Caco-2 (cell line): ENCODE measurements around the gene NELL2. TPM values are rescaled to one million over a fixed set of nuclear protein-coding genes. Genes with fewer than 3 reads are reported as not detected.

ENCODE experiments used
- BruUV-seq: library from RNA; stranded (reverse); fragments of 400-500 nt; replicated peaks from 2 replicates; lab custom pipeline; 2021; lab: Mats Ljungman, UMichigan
- CTCF ChIA-PET: fragments of 300-600 bp; sonication (Branson Sonifier 250); formaldehyde crosslinking; loops from one replicate; lab custom pipeline; 2022; ENCODE audit warnings: antibody characterized with exemption; lab: Charles Lee
- POLR2A ChIA-PET: fragments of 300-600 bp; sonication (Branson Sonifier 250); formaldehyde crosslinking; loops from one replicate; lab custom pipeline; 2022; ENCODE audit warnings: antibody characterized with exemption; lab: Charles Lee
- DNase-seq, 2 experiments: peaks; one replicate each; pipeline versions ENCODE4 v3.0.0 to v3.0.0-alpha.2; 2020 to 2022
- H3K27me3 ChIP-seq: replicated peaks from 2 replicates; pipeline ENCODE4 v1.6.0; 2011; ENCODE audit warnings: low read length; ENCODE audit not compliant: control insufficient read depth, insufficient read depth
- H3K36me3 ChIP-seq: 2 replicates; pipeline ENCODE4 v1.5.1; 2011; ENCODE audit warnings: low read length; ENCODE audit not compliant: control insufficient read depth, insufficient read depth
- H3K4me1 ChIP-seq: fragments of 250-450 bp; sonication (Bioruptor Pico); 2 replicates; pipeline ENCODE4 v1.5.1; 2020; ENCODE audit warnings: mild to moderate bottlenecking
- H3K4me3 ChIP-seq: 2 replicates; pipeline ENCODE4 v1.5.1; 2011; ENCODE audit warnings: low read depth, mild to moderate bottlenecking, control low read depth, low read length
- H3K9me3 ChIP-seq: fragments of 250-450 bp; sonication (Bioruptor Pico); 2 replicates; pipeline ENCODE4 v1.5.1; 2020; ENCODE audit warnings: mild to moderate bottlenecking, moderate library complexity
- H3K27ac Mint-ChIP-seq: one replicate; pipeline ENCODE4 v1.8.0; 2022; ENCODE audit warnings: mixed read lengths; ENCODE audit not compliant: unreplicated experiment
- H3K27me3 Mint-ChIP-seq: one replicate; pipeline ENCODE4 v1.8.0; 2022; ENCODE audit warnings: mixed read lengths; ENCODE audit not compliant: insufficient read depth, unreplicated experiment
- H3K36me3 Mint-ChIP-seq: one replicate; pipeline ENCODE4 v1.8.0; 2022; ENCODE audit warnings: mild to moderate bottlenecking, mixed read lengths; ENCODE audit not compliant: insufficient read depth, unreplicated experiment
- H3K4me1 Mint-ChIP-seq: one replicate; pipeline ENCODE4 v1.8.0; 2022; ENCODE audit warnings: low read depth, mixed read lengths; ENCODE audit not compliant: unreplicated experiment
- H3K4me3 Mint-ChIP-seq: one replicate; pipeline ENCODE4 v1.8.0; 2022; ENCODE audit warnings: mild to moderate bottlenecking, moderate library complexity, mixed read lengths; ENCODE audit not compliant: unreplicated experiment
- H3K9me3 Mint-ChIP-seq: one replicate; pipeline ENCODE4 v1.8.0; 2022; ENCODE audit warnings: mixed read lengths; ENCODE audit not compliant: unreplicated experiment
- intact Hi-C: fragments of 100-400 bp; cut with micrococcal nuclease; formaldehyde crosslinking; loops from one replicate; pipeline ENCODE4 v1.10.0; 2022; ENCODE audit not compliant: unreplicated experiment
- total RNA-seq: library from RNA; stranded (reverse); gene quantifications from 2 replicates; pipeline ENCODE4 v1.2.3, GENCODE V29; 2022
- TF ChIP-seq, protein P1 (sequence below), 2 experiments: fragments of 200-600 bp in 1 of 2; IDR thresholded peaks; 1 replicate in 1 of 2; 2 replicates in 1 of 2; pipeline versions ENCODE4 v1.5.1 to v1.8.0; 2011 to 2022; ENCODE audit warnings: antibody characterized with exemption in 1 of 2, control low read depth in 1 of 2, inconsistent platforms in 1 of 2, low read depth in 1 of 2, low read length in 1 of 2, mild to moderate bottlenecking in 1 of 2, moderate library complexity in 1 of 2; ENCODE audit not compliant: insufficient read depth in 1 of 2, severe bottlenecking in 1 of 2, unreplicated experiment in 1 of 2

The NELL2 gene
- total RNA-seq, 1 experiment from 2014 or later: 0.70 TPM

GRCh38 chr12:44649693-44650092, 226.4 kb downstream of the NELL2 start:
- DNase-seq: no peak
- Mint-ChIP-seq H3K36me3 (no peaks in the 10 kb centered on the region), H3K27me3 (peaks cover 6% of the 10 kb centered on the region), H3K27ac (no peak overlapping the region), H3K9me3 (no peaks in the 10 kb centered on the region), H3K4me3 (no peak overlapping the region), H3K4me1 (peaks cover 7% of the 10 kb centered on the region)
- CTCF ChIA-PET: no interaction called here
- Histone ChIP-seq H3K9me3 (no peaks in the 10 kb centered on the region), H3K36me3 (no peaks in the 10 kb centered on the region), H3K27me3 (peaks cover 2% of the 10 kb centered on the region; the same call in 1 of the 2 replicates), H3K4me3 (no peak overlapping the region), H3K4me1 (no peaks in the 10 kb centered on the region)
- POLR2A ChIA-PET: no interaction called here
- intact Hi-C loops: no loop called here
- TF ChIP-seq, protein P1, sequence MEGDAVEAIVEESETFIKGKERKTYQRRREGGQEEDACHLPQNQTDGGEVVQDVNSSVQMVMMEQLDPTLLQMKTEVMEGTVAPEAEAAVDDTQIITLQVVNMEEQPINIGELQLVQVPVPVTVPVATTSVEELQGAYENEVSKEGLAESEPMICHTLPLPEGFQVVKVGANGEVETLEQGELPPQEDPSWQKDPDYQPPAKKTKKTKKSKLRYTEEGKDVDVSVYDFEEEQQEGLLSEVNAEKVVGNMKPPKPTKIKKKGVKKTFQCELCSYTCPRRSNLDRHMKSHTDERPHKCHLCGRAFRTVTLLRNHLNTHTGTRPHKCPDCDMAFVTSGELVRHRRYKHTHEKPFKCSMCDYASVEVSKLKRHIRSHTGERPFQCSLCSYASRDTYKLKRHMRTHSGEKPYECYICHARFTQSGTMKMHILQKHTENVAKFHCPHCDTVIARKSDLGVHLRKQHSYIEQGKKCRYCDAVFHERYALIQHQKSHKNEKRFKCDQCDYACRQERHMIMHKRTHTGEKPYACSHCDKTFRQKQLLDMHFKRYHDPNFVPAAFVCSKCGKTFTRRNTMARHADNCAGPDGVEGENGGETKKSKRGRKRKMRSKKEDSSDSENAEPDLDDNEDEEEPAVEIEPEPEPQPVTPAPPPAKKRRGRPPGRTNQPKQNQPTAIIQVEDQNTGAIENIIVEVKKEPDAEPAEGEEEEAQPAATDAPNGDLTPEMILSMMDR (IDR thresholded peaks at IDR 0.05; ENCODE audit: insufficient read depth in 1 of 2, low read depth in 1 of 2, low read length in 1 of 2, severe bottlenecking in 1 of 2, unreplicated experiment in 1 of 2): no peak
- no TSS peak for BruUV-seq

DNA sequence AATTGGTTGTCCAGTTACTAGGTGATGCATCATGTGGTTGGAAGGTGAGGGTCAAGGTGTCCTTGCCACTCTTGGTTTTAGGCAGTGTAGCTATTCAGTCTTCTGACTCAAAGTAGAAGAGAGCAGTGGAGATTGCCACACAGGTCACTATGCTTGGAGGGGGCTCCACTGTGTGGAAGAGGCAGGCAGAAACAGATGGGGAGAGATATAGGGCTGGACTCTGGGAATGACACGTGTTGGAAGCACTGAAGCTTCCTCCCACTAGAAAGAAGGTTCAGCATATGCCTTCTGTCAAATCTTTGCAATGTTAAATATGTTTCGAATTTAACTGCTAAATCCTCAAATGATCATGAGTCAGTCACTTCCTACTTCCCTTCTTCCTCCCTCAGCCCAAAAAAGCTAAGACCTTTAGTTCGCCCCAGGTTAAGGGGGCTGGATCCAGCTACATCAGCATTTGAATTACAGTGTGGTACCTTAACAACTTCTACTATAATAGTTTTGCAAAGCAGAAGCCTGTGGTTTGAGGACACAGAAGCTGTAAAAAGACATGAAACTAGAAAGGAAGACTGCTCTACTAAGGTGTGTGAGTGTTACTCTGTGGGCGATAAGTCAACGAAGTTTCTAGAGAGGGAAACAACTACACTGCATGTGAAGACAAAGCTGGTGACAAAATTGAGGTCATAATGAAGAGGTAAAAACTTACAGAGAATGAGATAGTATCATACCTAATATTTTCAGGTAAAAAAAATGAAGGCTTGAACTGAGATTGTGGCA, 228.0 kb downstream of the NELL2 start:
- ChIA-PET POLR2A (no interaction called here), CTCF (no interaction called here)
- intact Hi-C loops: no loop called here
- BruUV-seq: no TSS peak
- Mint-ChIP-seq H3K36me3 (no peaks in the 10 kb centered on the region), H3K27ac (no peak overlapping the region), H3K9me3 (no peaks in the 10 kb centered on the region), H3K4me1 (no peaks in the 10 kb centered on the region), H3K27me3 (peaks cover 6% of the 10 kb centered on the region), H3K4me3 (no peak overlapping the region)
- Histone ChIP-seq H3K36me3 (no peaks in the 10 kb centered on the region), H3K4me1 (no peaks in the 10 kb centered on the region), H3K27me3 (peaks cover 2% of the 10 kb centered on the region; the same call in 1 of the 2 replicates), H3K4me3 (no peak overlapping the region), H3K9me3 (no peaks in the 10 kb centered on the region)
- no peak for DNase-seq
- TF ChIP-seq, protein P1 (IDR thresholded peaks at IDR 0.05; ENCODE audit: insufficient read depth in 1 of 2, low read depth in 1 of 2, low read length in 1 of 2, severe bottlenecking in 1 of 2, unreplicated experiment in 1 of 2): no peak

DNA sequence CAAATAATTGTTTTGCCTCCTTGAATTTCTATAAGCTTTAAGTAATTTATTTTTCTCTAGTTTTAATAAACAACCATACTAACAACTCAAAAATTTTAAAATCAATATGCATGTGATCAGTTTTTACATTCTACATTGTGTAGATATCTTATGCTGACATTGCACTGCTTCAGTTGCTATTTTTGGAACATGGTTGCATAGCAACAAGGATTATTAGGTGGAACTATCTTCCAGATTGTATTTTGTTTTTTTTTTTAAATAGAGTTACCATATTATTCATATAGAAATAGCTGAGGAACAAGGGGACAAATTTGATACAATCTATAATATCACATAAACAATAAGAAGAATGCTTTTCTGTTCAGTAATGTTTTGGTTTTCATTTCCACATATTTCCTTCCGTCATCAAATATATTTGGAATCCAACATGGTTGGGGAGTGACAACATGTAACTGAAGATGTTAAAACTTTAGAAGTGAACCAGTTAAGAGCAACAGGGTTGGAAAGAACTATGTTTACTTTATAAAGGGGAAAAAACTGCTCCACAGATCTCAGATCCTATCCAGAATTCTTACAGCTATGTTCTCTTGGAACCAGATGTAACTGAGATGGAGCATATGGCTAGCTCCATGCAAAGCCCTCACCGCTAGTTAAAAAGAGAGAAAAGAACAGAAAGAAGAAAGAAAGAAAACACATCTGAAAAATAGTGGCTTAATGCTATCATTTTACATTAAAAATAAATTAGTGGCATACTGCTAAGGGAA, 235.5 kb downstream of the NELL2 start:
- POLR2A ChIA-PET: no interaction called here
- no TSS peak for BruUV-seq

More for the DNA sequence above, 235.5 kb downstream of the NELL2 start:
- CTCF ChIA-PET: no interaction called here
- DNase-seq: no peak
- H3K27me3 ChIP-seq: no peaks in the 10 kb centered on the region
- H3K9me3 Mint-ChIP-seq: no peaks in the 10 kb centered on the region
- H3K4me3 ChIP-seq: no peak overlapping the region
- peaks cover 17% of the 10 kb centered on the region for H3K27me3 Mint-ChIP-seq
- intact Hi-C loops: no loop called here
- H3K36me3 Mint-ChIP-seq: no peaks in the 10 kb centered on the region
- H3K4me1 ChIP-seq: no peaks in the 10 kb centered on the region
- H3K27ac Mint-ChIP-seq: no peak overlapping the region
- TF ChIP-seq, protein P1 (IDR thresholded peaks at IDR 0.05; ENCODE audit: insufficient read depth in 1 of 2, low read depth in 1 of 2, low read length in 1 of 2, severe bottlenecking in 1 of 2, unreplicated experiment in 1 of 2): no peak
- no peaks in the 10 kb centered on the region for H3K9me3 ChIP-seq
- H3K4me3 Mint-ChIP-seq: no peak overlapping the region
- H3K36me3 ChIP-seq: no peaks in the 10 kb centered on the region
- no peaks in the 10 kb centered on the region for H3K4me1 Mint-ChIP-seq
